Midbrain (tissue), 1 donor: ENCODE results near the gene PARVB.
A peak's percentile ranks its signal among the peaks of the same experiment; 100 is the strongest.

ENCODE experiments used
- DNase-seq: peaks from one replicate; lab custom pipeline; 2025; lab: John Stamatoyannopoulos, UW

Gene PARVB

GRCh38 chr22:44161673-44162072 lies 137.6 kb downstream of the PARVB start:
- no peak for DNase-seq

GRCh38 chr22:44162960-44163359 lies 138.9 kb downstream of the PARVB start:
- DNase-seq = no peak

- no peak for DNase-seq
Measured at GRCh38 chr22:44163536-44163935, 139.4 kb downstream of the PARVB start.

GRCh38 chr22:44164031-44164430 lies 139.9 kb downstream of the PARVB start:
- DNase-seq = no peak

GRCh38 chr22:44165286-44165874 lies 141.3 kb downstream of the PARVB start:
- no peak for DNase-seq

- DNase-seq = no peak
Measured at GRCh38 chr22:44166498-44167276, 142.6 kb downstream of the PARVB start.

GRCh38 chr22:44167501-44167900 lies 143.4 kb downstream of the PARVB start:
- no peak for DNase-seq

GRCh38 chr22:44168206-44168605 lies 144.1 kb downstream of the PARVB start:
- no peak for DNase-seq

GRCh38 chr22:44170470-44170869 lies 146.4 kb downstream of the PARVB start:
- DNase-seq = no peak

GRCh38 chr22:44171561-44171960 lies 147.5 kb downstream of the PARVB start:
- no peak for DNase-seq

GRCh38 chr22:44172370-44173108 lies 148.4 kb downstream of the PARVB start:
- DNase-seq = peak; percentile 33

GRCh38 chr22:44173154-44173553 lies 149.1 kb downstream of the PARVB start:
- DNase-seq = no peak

GRCh38 chr22:44175676-44176075 lies 151.6 kb downstream of the PARVB start:
- DNase-seq = no peak

- no peak for DNase-seq
Measured at GRCh38 chr22:44179196-44179988, 155.3 kb downstream of the PARVB start.

GRCh38 chr22:44179989-44180705 lies 156.0 kb downstream of the PARVB start:
- DNase-seq = no peak

GRCh38 chr22:44180706-44181032 lies 156.6 kb downstream of the PARVB start, which contains the start of gene PARVG:
Gene PARVG, plus strand, starts transcription at chr22:44180925. Its CDS starts 2,405 bp downstream, at chr22:44183330.
- DNase-seq = peak; percentile 4

- DNase-seq = no peak
Measured at GRCh38 chr22:44181033-44181911, 157.2 kb downstream of the PARVB start.

GRCh38 chr22:44181912-44182587 lies 157.9 kb downstream of the PARVB start:
- no peak for DNase-seq

GRCh38 chr22:44182588-44183286 lies 158.6 kb downstream of the PARVB start:
- peak; percentile 16 for DNase-seq
